ENCODE measurements around the gene KCNIP4.

- TF ChIP-seq CTCF (conservative IDR thresholded peaks at IDR 0.05; ENCODE audit: low read depth in 2 of 2) (no peak), POLR2AphosphoS5 (IDR thresholded peaks at IDR 0.05; ENCODE audit: low read depth) (no peak)
Observed at GRCh38 chr4:21011106-21011505, 937.5 kb downstream of the KCNIP4 start.
